Vagina (tissue), 2 donors: ENCODE data around the gene LIN7A. TPM values are rescaled to one million over a fixed set of nuclear protein-coding genes. Genes with fewer than 3 reads are reported as not detected.
"Not testable (repeated sequence)": the region's sequence is repeated elsewhere in the genome, so short reads cannot be mapped to it uniquely, and the experiment has no call there.

Experiments used
- DNase-seq, 2 donors: peaks; one replicate each; pipeline ENCODE4 v3.0.0-alpha.2; 2017; ENCODE audit errors: extremely low spot score in 2 of 2
- H3K27ac ChIP-seq: fragments of 200-600 bp; sonication (generic); one replicate; pipeline ENCODE4 v1.5.1; 2019
- H3K27me3 ChIP-seq: fragments of 200-600 bp; sonication (generic); one replicate; pipeline ENCODE4 v1.5.1; 2019
- H3K36me3 ChIP-seq, 2 donors: fragments of 200-600 bp; sonication (generic); one replicate each; pipeline ENCODE4 v1.5.1; 2017 to 2019
- H3K4me1 ChIP-seq: fragments of 200-600 bp; sonication (generic); one replicate; pipeline ENCODE4 v1.5.1; 2019
- H3K4me3 ChIP-seq, 2 donors: fragments of 200-600 bp; sonication (generic); 1 replicate in 1 of 2; 2 replicates in 1 of 2; pipeline ENCODE4 v1.5.1; 2016 to 2019
- H3K9me3 ChIP-seq: fragments of 200-600 bp; sonication (generic); one replicate; pipeline ENCODE4 v1.5.1; 2019
- POLR2A ChIP-seq, 2 donors: fragments of 450-650 bp; IDR thresholded peaks; one replicate each; pipeline ENCODE4 v1.6.1; 2017; ENCODE audit warnings: antibody characterized with exemption in 2 of 2, mild to moderate bottlenecking in 2 of 2, moderate library complexity in 2 of 2
- POLR2AphosphoS5 ChIP-seq, 2 donors: sonication (generic); formaldehyde crosslinking; IDR thresholded peaks; one replicate each; pipeline ENCODE4 v1.9.0; 2017; ENCODE audit warnings: antibody characterized with exemption in 2 of 2, mild to moderate bottlenecking in 2 of 2, low read depth in 1 of 2; ENCODE audit not compliant: insufficient read depth in 1 of 2
- intact Hi-C: fragments of 100-400 bp; cut with DNase I; formaldehyde crosslinking; loops from one replicate; pipeline ENCODE4 v1.15.1; 2023
- total RNA-seq: library from RNA; depleted of rRNA; stranded (reverse); fragments of >200 nt; gene quantifications from one replicate; pipeline ENCODE4 v1.2.3, GENCODE V29; 2016
- TF ChIP-seq, protein P1 (sequence below), 3 experiments: fragments of 450-650 bp in 2 of 3; fragments of 200-600 bp in 1 of 3; sonication (generic) in 1 of 3; IDR thresholded peaks; one replicate each; pipeline ENCODE4 v1.5.1; 2017 to 2019; ENCODE audit warnings: antibody characterized with exemption in 3 of 3, mild to moderate bottlenecking in 2 of 3, moderate library complexity in 2 of 3

The LIN7A gene
- total RNA-seq, 1 donor from 2014 or later = 12.5 TPM

DNA sequence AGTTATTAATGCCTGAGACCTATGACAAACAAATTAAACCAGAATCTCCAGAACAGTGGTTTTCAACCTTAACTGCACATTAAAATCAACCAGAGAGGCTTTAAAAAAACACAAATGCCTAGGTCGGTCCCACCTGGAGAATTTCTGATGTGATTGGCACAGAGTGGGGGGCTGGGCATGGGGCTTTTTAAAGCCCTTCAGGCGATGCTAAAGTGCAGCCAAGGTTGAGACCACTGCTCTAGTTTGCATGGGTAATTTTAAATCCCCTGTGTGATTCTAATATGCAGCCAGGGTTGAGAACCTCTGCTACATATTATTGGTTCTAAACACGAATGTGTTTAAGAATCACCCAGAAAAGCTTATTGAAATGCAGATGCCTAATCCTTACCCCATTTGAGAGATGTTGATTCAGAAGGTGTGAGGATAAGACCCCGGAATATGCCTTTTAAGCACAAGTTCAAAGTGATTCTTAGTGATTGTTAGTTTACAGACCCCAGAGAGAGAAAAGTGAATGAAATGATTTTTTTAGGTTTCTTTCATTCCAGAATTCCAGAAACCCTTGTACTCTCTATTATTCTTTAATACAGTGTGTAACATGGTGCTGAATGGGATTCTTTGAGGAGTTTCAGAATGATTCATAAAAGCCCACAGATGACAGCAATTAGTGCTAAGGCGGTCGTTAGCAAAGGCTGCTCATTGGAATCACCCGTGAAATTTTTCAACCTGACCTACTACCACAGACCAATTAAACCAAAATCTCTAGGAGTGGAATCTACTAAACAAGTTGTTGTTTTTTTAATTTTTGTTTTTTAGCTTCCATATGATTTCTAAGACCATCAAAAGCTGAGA lies 44.9 kb downstream of the LIN7A start:
- no peak overlapping the region for H3K27ac ChIP-seq
- no peak overlapping the region for H3K4me3 ChIP-seq
- DNase-seq = no peak

DNA sequence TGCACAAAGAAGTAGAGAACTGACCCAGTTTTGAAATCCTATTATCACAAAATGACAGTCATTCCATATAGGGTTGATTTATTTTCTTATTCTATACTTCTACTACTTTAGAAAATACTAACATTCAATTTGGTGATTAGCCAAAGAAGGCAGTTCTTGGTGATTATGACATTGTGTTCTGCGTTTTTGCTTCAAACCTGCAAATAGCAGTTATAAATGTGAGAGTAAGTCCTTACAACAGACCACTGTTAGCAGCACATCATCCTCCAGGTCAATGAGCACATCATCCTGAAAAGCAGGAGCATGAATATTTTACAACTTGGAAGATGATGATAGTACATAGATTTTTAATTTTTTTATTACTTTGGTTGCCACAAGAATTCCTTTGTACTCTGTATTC lies 53.1 kb downstream of the LIN7A start:
- no peak for TF ChIP-seq POLR2A (IDR thresholded peaks at IDR 0.05)
- TF ChIP-seq, protein P1, sequence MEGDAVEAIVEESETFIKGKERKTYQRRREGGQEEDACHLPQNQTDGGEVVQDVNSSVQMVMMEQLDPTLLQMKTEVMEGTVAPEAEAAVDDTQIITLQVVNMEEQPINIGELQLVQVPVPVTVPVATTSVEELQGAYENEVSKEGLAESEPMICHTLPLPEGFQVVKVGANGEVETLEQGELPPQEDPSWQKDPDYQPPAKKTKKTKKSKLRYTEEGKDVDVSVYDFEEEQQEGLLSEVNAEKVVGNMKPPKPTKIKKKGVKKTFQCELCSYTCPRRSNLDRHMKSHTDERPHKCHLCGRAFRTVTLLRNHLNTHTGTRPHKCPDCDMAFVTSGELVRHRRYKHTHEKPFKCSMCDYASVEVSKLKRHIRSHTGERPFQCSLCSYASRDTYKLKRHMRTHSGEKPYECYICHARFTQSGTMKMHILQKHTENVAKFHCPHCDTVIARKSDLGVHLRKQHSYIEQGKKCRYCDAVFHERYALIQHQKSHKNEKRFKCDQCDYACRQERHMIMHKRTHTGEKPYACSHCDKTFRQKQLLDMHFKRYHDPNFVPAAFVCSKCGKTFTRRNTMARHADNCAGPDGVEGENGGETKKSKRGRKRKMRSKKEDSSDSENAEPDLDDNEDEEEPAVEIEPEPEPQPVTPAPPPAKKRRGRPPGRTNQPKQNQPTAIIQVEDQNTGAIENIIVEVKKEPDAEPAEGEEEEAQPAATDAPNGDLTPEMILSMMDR (IDR thresholded peaks at IDR 0.05) = no peak
- no peak for TF ChIP-seq POLR2AphosphoS5 (IDR thresholded peaks at IDR 0.05; ENCODE audit: insufficient read depth in 1 of 2, low read depth in 1 of 2)
- no peaks in the 10 kb centered on the region for H3K27me3 ChIP-seq
- intact Hi-C loops = no loop called here
- DNase-seq = no peak
- no peaks in the 10 kb centered on the region for H3K4me1 ChIP-seq
- H3K4me3 ChIP-seq = no peak overlapping the region
- no peak overlapping the region for H3K27ac ChIP-seq
- H3K36me3 ChIP-seq = no peaks in the 10 kb centered on the region
- no peaks in the 10 kb centered on the region for H3K9me3 ChIP-seq

More for the DNA sequence above, 44.9 kb downstream of the LIN7A start:
- H3K36me3 ChIP-seq = no peaks in the 10 kb centered on the region
- intact Hi-C loops = no loop called here
- no peak for TF ChIP-seq POLR2AphosphoS5 (IDR thresholded peaks at IDR 0.05; ENCODE audit: insufficient read depth in 1 of 2, low read depth in 1 of 2)
- H3K9me3 ChIP-seq = no peaks in the 10 kb centered on the region
- peaks cover 10% of the 10 kb centered on the region for H3K4me1 ChIP-seq
- H3K27me3 ChIP-seq = no peaks in the 10 kb centered on the region

DNA sequence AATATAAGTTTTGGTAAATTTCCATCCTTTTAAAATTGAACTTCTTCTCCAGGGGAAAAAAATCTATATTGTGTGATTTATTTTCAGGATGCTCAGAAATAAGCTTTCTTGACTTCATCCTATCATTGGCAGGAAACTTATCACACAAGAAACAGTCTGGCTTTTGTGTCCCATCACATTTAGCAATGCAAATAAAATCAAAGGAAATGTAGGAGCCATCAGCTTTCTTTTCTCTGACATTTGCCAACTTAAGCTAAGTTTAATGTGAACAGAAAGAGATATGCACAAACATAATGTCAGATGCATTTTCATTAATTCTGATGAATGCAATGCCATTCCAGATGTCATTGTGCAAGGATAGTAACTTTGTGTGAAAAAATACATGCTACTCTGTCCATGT lies 56.6 kb downstream of the LIN7A start:
- no peak for DNase-seq

DNA sequence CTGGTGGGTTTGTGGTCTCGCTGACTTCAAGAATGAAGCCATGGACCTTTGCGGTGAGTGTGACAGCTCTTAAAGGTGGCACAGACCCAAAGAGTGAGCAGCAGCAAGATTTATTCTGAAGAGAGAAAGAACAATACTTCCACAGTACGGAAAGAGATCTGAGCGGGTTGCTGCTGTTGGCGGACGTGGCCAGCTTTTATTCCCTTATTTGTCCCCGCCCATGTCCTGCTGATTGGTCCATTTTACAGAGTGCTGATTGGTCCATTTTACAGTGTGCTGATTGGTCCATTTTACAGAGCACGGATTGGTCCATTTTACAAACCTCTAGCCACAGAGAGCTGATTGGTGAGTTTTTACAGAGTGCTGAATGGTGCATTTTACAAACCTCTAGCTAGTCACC lies 59.3 kb downstream of the LIN7A start:
- peak overlapping the region; percentile 5 for H3K27ac ChIP-seq
- H3K4me1 ChIP-seq, H3K27me3 ChIP-seq, DNase-seq, H3K4me3 ChIP-seq, intact Hi-C loops, H3K9me3 ChIP-seq, H3K36me3 ChIP-seq: not testable (repeated sequence)

More for the DNA sequence above, 56.6 kb downstream of the LIN7A start:
- intact Hi-C loops = no loop called here
- Histone ChIP-seq H3K27me3 (no peaks in the 10 kb centered on the region), H3K9me3 (no peaks in the 10 kb centered on the region), H3K4me1 (no peaks in the 10 kb centered on the region), H3K4me3 (no peak overlapping the region), H3K36me3 (no peaks in the 10 kb centered on the region), H3K27ac (no peak overlapping the region)
- TF ChIP-seq, protein P1 (IDR thresholded peaks at IDR 0.05) = no peak
- TF ChIP-seq POLR2AphosphoS5 (IDR thresholded peaks at IDR 0.05; ENCODE audit: insufficient read depth in 1 of 2, low read depth in 1 of 2) (no peak), POLR2A (IDR thresholded peaks at IDR 0.05) (no peak)

DNA sequence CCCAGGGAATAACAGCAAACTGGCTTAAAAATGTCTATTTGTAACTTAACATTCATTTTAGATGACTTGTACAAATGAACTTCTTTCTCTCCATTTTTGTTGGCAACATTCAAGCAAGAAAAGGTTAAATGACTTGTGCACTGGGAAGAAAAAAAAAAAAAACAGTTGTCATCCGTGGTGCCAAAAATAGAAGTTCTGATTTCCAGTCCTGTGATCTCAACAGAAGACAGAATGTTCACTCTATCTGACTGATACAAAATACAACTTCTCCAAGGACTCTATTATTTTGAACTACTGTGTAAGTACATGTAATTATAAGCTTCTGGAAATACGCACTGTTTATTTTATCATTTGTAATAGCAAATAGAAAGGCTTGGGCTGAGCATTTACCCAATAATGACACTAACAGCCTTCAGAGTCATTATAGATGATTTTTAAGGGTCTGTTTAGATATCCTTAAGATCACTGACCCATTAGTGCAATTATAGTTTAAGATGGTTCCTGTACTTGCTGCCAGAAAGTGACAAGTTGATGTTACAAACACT lies 59.9 kb downstream of the LIN7A start:
- TF ChIP-seq POLR2AphosphoS5 (IDR thresholded peaks at IDR 0.05; ENCODE audit: insufficient read depth in 1 of 2, low read depth in 1 of 2) (no peak), POLR2A (IDR thresholded peaks at IDR 0.05) (no peak)
- TF ChIP-seq, protein P1 (IDR thresholded peaks at IDR 0.05) = no peak
- intact Hi-C loops = no loop called here
- Histone ChIP-seq H3K27me3 (no peaks in the 10 kb centered on the region), H3K4me3 (no peak overlapping the region), H3K4me1 (no peaks in the 10 kb centered on the region), H3K27ac (peak overlapping the region; percentile 5), H3K36me3 (no peaks in the 10 kb centered on the region), H3K9me3 (no peaks in the 10 kb centered on the region)
- no peak for DNase-seq

DNA sequence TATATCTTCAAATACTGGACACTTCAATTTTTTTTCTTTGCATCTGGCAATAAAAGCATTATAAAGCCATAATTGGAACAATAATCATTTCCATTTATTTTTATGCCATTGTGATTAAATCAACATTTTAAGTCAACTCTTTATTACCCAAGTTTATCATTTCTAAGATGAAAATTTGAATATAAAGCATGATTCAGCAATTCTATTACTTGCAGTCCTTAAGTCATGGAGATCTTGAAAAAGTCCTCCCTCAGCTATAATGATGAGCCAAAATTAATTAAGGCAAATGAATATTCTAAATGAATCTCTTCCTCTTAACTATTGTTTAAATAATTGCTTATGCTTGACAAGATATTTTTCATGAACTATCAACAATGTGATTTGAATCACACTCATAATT lies 65.7 kb downstream of the LIN7A start:
- Histone ChIP-seq H3K9me3 (no peaks in the 10 kb centered on the region), H3K4me1 (no peaks in the 10 kb centered on the region), H3K4me3 (no peak overlapping the region), H3K27me3 (no peaks in the 10 kb centered on the region), H3K27ac (no peak overlapping the region), H3K36me3 (no peaks in the 10 kb centered on the region)
- intact Hi-C loops = no loop called here
- TF ChIP-seq, protein P1 (IDR thresholded peaks at IDR 0.05) = no peak
- TF ChIP-seq POLR2AphosphoS5 (IDR thresholded peaks at IDR 0.05; ENCODE audit: insufficient read depth in 1 of 2, low read depth in 1 of 2) (no peak), POLR2A (IDR thresholded peaks at IDR 0.05) (no peak)
- no peak for DNase-seq
